CD8-positive, alpha-beta memory T cell (primary cell): Measurements from ENCODE around the gene MANBA. TPM values are rescaled to one million over a fixed set of nuclear protein-coding genes. Genes with fewer than 3 reads are reported as not detected.
"Not testable (repeated sequence)": the region's sequence is repeated elsewhere in the genome, so short reads cannot be mapped to it uniquely, and the experiment has no call there.

Experiments used
- CTCF ChIA-PET: fragments of 350-600 bp; sonication (Branson Sonifier 250); formaldehyde crosslinking; loops from one replicate; lab custom pipeline; 2021; ENCODE audit warnings: antibody characterized with exemption; lab: Charles Lee
- POLR2A ChIA-PET: fragments of 350-600 bp; sonication (Branson Sonifier 250); formaldehyde crosslinking; loops from one replicate; lab custom pipeline; 2021; ENCODE audit warnings: antibody characterized with exemption; lab: Charles Lee
- DNase-seq, 5 donors: peaks; one replicate each; pipeline versions ENCODE4 v3.0.0 to v3.0.0-alpha.2; 2020 to 2022; ENCODE audit warnings: mixed read lengths in 1 of 5
- H3K27ac ChIP-seq: one replicate; pipeline ENCODE4 v1.7.0; 2013; ENCODE audit warnings: low read depth, mild to moderate bottlenecking, low read length, moderate library complexity
- H3K27me3 ChIP-seq: 2 replicates; pipeline ENCODE4 v1.7.0; 2013; ENCODE audit warnings: low read length, mild to moderate bottlenecking; ENCODE audit not compliant: insufficient read depth, poor library complexity, severe bottlenecking
- H3K36me3 ChIP-seq: 2 replicates; pipeline ENCODE4 v1.7.0; 2013; ENCODE audit warnings: mild to moderate bottlenecking, low read length, moderate library complexity; ENCODE audit not compliant: insufficient read depth
- H3K4me1 ChIP-seq: 2 replicates; pipeline ENCODE4 v1.7.0; 2013; ENCODE audit warnings: mild to moderate bottlenecking, low read length, moderate library complexity; ENCODE audit not compliant: insufficient read depth
- H3K4me3 ChIP-seq: 2 replicates; pipeline ENCODE4 v1.7.0; 2013; ENCODE audit warnings: mild to moderate bottlenecking, low read length
- H3K9me3 ChIP-seq: 2 replicates; pipeline ENCODE4 v1.7.0; 2013; ENCODE audit warnings: mild to moderate bottlenecking, low read length
- H3K27ac Mint-ChIP-seq, 8 donors: one replicate each; pipeline ENCODE4 v1.8.0; 2020 to 2021; ENCODE audit warnings: mixed read lengths in 8 of 8, mild to moderate bottlenecking in 6 of 8, inconsistent platforms in 3 of 8, moderate library complexity in 3 of 8
- H3K27me3 Mint-ChIP-seq, 2 donors: one replicate each; pipeline ENCODE4 v1.8.0; 2020 to 2021; ENCODE audit warnings: mixed read lengths in 2 of 2, mild to moderate bottlenecking in 1 of 2, moderate library complexity in 1 of 2
- H3K36me3 Mint-ChIP-seq, 3 donors: one replicate each; pipeline ENCODE4 v1.8.0; 2020 to 2021; ENCODE audit warnings: mixed read lengths in 3 of 3, inconsistent platforms in 1 of 3, mild to moderate bottlenecking in 1 of 3
- H3K4me1 Mint-ChIP-seq, 3 donors: one replicate each; pipeline ENCODE4 v1.8.0; 2020 to 2021; ENCODE audit warnings: mixed read lengths in 3 of 3, inconsistent platforms in 1 of 3, mild to moderate bottlenecking in 1 of 3
- H3K4me3 Mint-ChIP-seq, 7 donors: one replicate each; pipeline ENCODE4 v1.8.0; 2020 to 2021; ENCODE audit warnings: mixed read lengths in 7 of 7, mild to moderate bottlenecking in 6 of 7, moderate library complexity in 4 of 7, inconsistent platforms in 2 of 7
- H3K9me3 Mint-ChIP-seq, 5 donors: one replicate each; pipeline ENCODE4 v1.8.0; 2020 to 2022; ENCODE audit warnings: mixed read lengths in 5 of 5, mild to moderate bottlenecking in 3 of 5, moderate library complexity in 2 of 5, inconsistent platforms in 1 of 5
- polyA plus RNA-seq: library from polyadenylated mRNA; unstranded; fragments of 300-500 nt; fragmentation: Illumina TruSeq; gene quantifications from one replicate; pipeline ENCODE4 v1.2.3, GENCODE V29; 2021
- total RNA-seq, 2 experiments: library from RNA; stranded (reverse); gene quantifications; one replicate each; pipeline ENCODE4 v1.2.3, GENCODE V29; 2021

MANBA gene
- total and polyA plus RNA-seq, 3 experiments from 2014 or later: 9.1 to 16.5 (median 9.5) TPM

- Mint-ChIP-seq H3K9me3 (no peaks in the 10 kb centered on the region), H3K4me3 (no peak overlapping the region), H3K4me1 (peaks cover 30 to 59% (median 40%) of the 10 kb centered on the region in 3 donors), H3K27me3 (no peaks in the 10 kb centered on the region), H3K27ac (peak overlapping the region in 4 of 8 donors; percentile 22 to 61 (median 45)), H3K36me3 (no peaks in the 10 kb centered on the region)
- H3K9me3 ChIP-seq: no peaks in the 10 kb centered on the region
- no peaks in the 10 kb centered on the region for H3K27me3 ChIP-seq
- CTCF ChIA-PET: interaction anchor here (0.9 to 1.9 kb wide), 3 partner anchors 40 to 175 kb away, joined by 3 to 5 read pairs (median 5); no protein-coding TSS in a partner anchor
- no peak overlapping the region for H3K27ac ChIP-seq
- POLR2A ChIA-PET: no interaction called here
- no peak overlapping the region for H3K4me3 ChIP-seq
- peaks cover 13% of the 10 kb centered on the region for H3K4me1 ChIP-seq
- H3K36me3 ChIP-seq: no peaks in the 10 kb centered on the region
- no peak for DNase-seq
Observed at GRCh38 chr4:102624505-102624904, 136.3 kb downstream of the MANBA start.

- ChIA-PET POLR2A (interaction anchor here (0.6 kb wide), 1 partner anchor 164 kb away, joined by 3 read pairs; no protein-coding TSS in a partner anchor), CTCF (interaction anchor here (0.9 to 1.5 kb wide), 2 partner anchors 10 to 174 kb away, joined by 4 to 5 read pairs; no protein-coding TSS in a partner anchor)
- peak overlapping the region in 1 of 8 donors; percentile 65 for H3K27ac Mint-ChIP-seq
- H3K9me3 ChIP-seq: no peaks in the 10 kb centered on the region
- H3K27ac ChIP-seq: no peak overlapping the region
- H3K4me1 ChIP-seq: peaks cover 7% of the 10 kb centered on the region
- H3K36me3 ChIP-seq: no peaks in the 10 kb centered on the region
- no peaks in the 10 kb centered on the region for H3K27me3 Mint-ChIP-seq
- peaks cover 0 to under 1% (median 0%) of the 10 kb centered on the region in 3 donors for H3K36me3 Mint-ChIP-seq
- DNase-seq: no peak
- no peak overlapping the region for H3K4me3 Mint-ChIP-seq
- no peaks in the 10 kb centered on the region for H3K27me3 ChIP-seq
- no peaks in the 10 kb centered on the region for H3K9me3 Mint-ChIP-seq
- H3K4me1 Mint-ChIP-seq: peaks cover 23 to 59% (median 36%) of the 10 kb centered on the region in 3 donors
- no peak overlapping the region for H3K4me3 ChIP-seq
Observed at GRCh38 chr4:102623622-102624021, 137.1 kb downstream of the MANBA start.

GRCh38 chr4:102620697-102621497 is 139.9 kb downstream of the MANBA start:
- H3K27me3 ChIP-seq: no peaks in the 10 kb centered on the region
- H3K4me1 Mint-ChIP-seq: peaks cover 11 to 46% (median 32%) of the 10 kb centered on the region in 3 donors
- H3K36me3 Mint-ChIP-seq: peaks cover 0 to 16% (median 7%) of the 10 kb centered on the region in 3 donors
- no peak overlapping the region for H3K27ac ChIP-seq
- H3K36me3 ChIP-seq: peaks cover 9% of the 10 kb centered on the region
- H3K27me3 Mint-ChIP-seq: no peaks in the 10 kb centered on the region
- H3K9me3 Mint-ChIP-seq: no peaks in the 10 kb centered on the region
- H3K27ac Mint-ChIP-seq: peak overlapping the region in 5 of 8 donors; percentile 40 to 78 (median 70)
- no peak overlapping the region for H3K4me3 ChIP-seq
- no peak for DNase-seq
- H3K4me3 Mint-ChIP-seq: no peak overlapping the region
- H3K4me1 ChIP-seq: peaks cover 10% of the 10 kb centered on the region
- POLR2A ChIA-PET: interaction anchor here (1.3 kb wide), 1 partner anchor 190 kb away, joined by 14 read pairs; no protein-coding TSS in a partner anchor
- H3K9me3 ChIP-seq: no peaks in the 10 kb centered on the region
- CTCF ChIA-PET: interaction anchor here (0.7 to 2.2 kb wide), 6 partner anchors 9 to 475 kb away, joined by 3 to 6 read pairs (median 4); no protein-coding TSS in a partner anchor

GRCh38 chr4:102619776-102620631 is 140.8 kb downstream of the MANBA start:
- not testable (repeated sequence) for H3K4me3 Mint-ChIP-seq, H3K27me3 Mint-ChIP-seq, DNase-seq, H3K4me3 ChIP-seq, H3K9me3 ChIP-seq, H3K27me3 ChIP-seq, H3K9me3 Mint-ChIP-seq, H3K36me3 ChIP-seq, H3K4me1 ChIP-seq, H3K27ac ChIP-seq
- Mint-ChIP-seq H3K27ac (peak overlapping the region in 5 of 8 donors; percentile 7 to 78 (median 42)), H3K4me1 (peaks cover 9 to 46% (median 32%) of the 10 kb centered on the region in 3 donors), H3K36me3 (peaks cover 0 to 24% (median 11%) of the 10 kb centered on the region in 3 donors)
- ChIA-PET CTCF (interaction anchor here (0.6 to 2.2 kb wide), 7 partner anchors 10 to 476 kb away, joined by 3 to 6 read pairs (median 3); no protein-coding TSS in a partner anchor), POLR2A (interaction anchor here (1.3 kb wide), 1 partner anchor 189 kb away, joined by 14 read pairs; no protein-coding TSS in a partner anchor)

- peaks cover 17 to 55% (median 36%) of the 10 kb centered on the region in 3 donors for H3K4me1 Mint-ChIP-seq
Observed at GRCh38 chr4:102619021-102619420, 141.7 kb downstream of the MANBA start.

GRCh38 chr4:102616636-102617035 is 144.1 kb downstream of the MANBA start:
- DNase-seq: no peak
- H3K27ac ChIP-seq: no peak overlapping the region
- H3K9me3 Mint-ChIP-seq: peaks cover 0 to 1% (median 0%) of the 10 kb centered on the region in 5 donors
- H3K36me3 Mint-ChIP-seq: peaks cover 11 to 54% (median 23%) of the 10 kb centered on the region in 3 donors
- H3K4me1 Mint-ChIP-seq: peaks cover 39 to 76% (median 60%) of the 10 kb centered on the region in 3 donors
- H3K27me3 Mint-ChIP-seq: no peaks in the 10 kb centered on the region
- no peaks in the 10 kb centered on the region for H3K9me3 ChIP-seq
- peak overlapping the region in 7 of 8 donors; percentile 28 to 69 (median 59) for H3K27ac Mint-ChIP-seq
- H3K36me3 ChIP-seq: peaks cover 26% of the 10 kb centered on the region
- no peak overlapping the region for H3K4me3 ChIP-seq
- H3K4me3 Mint-ChIP-seq: peak overlapping the region in 1 of 7 donors; percentile 11
- H3K4me1 ChIP-seq: peaks cover 40% of the 10 kb centered on the region
- CTCF ChIA-PET: no interaction called here
- no peaks in the 10 kb centered on the region for H3K27me3 ChIP-seq
- POLR2A ChIA-PET: no interaction called here

More at GRCh38 chr4:102619021-102619420, 141.7 kb downstream of the MANBA start:
- DNase-seq, H3K27me3 ChIP-seq, H3K9me3 ChIP-seq, POLR2A ChIA-PET, H3K27ac ChIP-seq, H3K27me3 Mint-ChIP-seq, H3K4me3 Mint-ChIP-seq, H3K4me3 ChIP-seq, H3K9me3 Mint-ChIP-seq: not testable (repeated sequence)
- CTCF ChIA-PET: interaction anchor here (0.6 to 2.2 kb wide), 3 partner anchors 40 to 390 kb away, joined by 3 to 5 read pairs (median 3); no protein-coding TSS in a partner anchor
- Histone ChIP-seq H3K4me1 (peaks cover 16% of the 10 kb centered on the region), H3K36me3 (peaks cover 14% of the 10 kb centered on the region)
- Mint-ChIP-seq H3K27ac (peak overlapping the region in 1 of 8 donors; percentile 23), H3K36me3 (peaks cover 8 to 34% (median 18%) of the 10 kb centered on the region in 3 donors)

GRCh38 chr4:102614801-102615200 is 146.0 kb downstream of the MANBA start:
- CTCF ChIA-PET: no interaction called here
- Histone ChIP-seq H3K36me3 (peaks cover 38% of the 10 kb centered on the region), H3K27ac (peak overlapping the region; percentile 86), H3K4me1 (peaks cover 59% of the 10 kb centered on the region), H3K9me3 (no peaks in the 10 kb centered on the region), H3K4me3 (peak overlapping the region; percentile 32), H3K27me3 (no peaks in the 10 kb centered on the region)
- peaks cover 18 to 70% (median 30%) of the 10 kb centered on the region in 3 donors for H3K36me3 Mint-ChIP-seq
- POLR2A ChIA-PET: interaction anchor here (1.0 to 1.1 kb wide), 2 partner anchors 16 to 33 kb away, joined by 3 read pairs; no protein-coding TSS in a partner anchor
- H3K4me1 Mint-ChIP-seq: peaks cover 52 to 82% (median 74%) of the 10 kb centered on the region in 3 donors
- DNase-seq: peak in 4 of 5 donors; percentile 43 to 64 (median 50)
- peak overlapping the region; percentile 87 to 93 (median 90) for H3K4me3 Mint-ChIP-seq
- H3K9me3 Mint-ChIP-seq: peaks cover 0 to 1% (median 0%) of the 10 kb centered on the region in 5 donors
- H3K27me3 Mint-ChIP-seq: no peaks in the 10 kb centered on the region
- peak overlapping the region; percentile 95 to 99 (median 98) for H3K27ac Mint-ChIP-seq
